GM23338 (cell line): ENCODE measurements around the gene IL31. TPM values are rescaled to one million over a fixed set of nuclear protein-coding genes. Genes with fewer than 3 reads are reported as not detected.

Experiments
- ATAC-seq: fragments of 200-7000 bp; cut with Tn5 transposase; 3 replicates; pipeline ENCODE4 v1.9.1; 2020
- DNase-seq: peaks from one replicate; pipeline ENCODE4 v3.0.0-alpha.2; 2015; ENCODE audit warnings: low spot score
- H2AFZ ChIP-seq: fragments of 200-600 bp; sonication (generic); 2 replicates; pipeline ENCODE4 v1.8.0; 2016; ENCODE audit warnings: antibody characterized with exemption, mild to moderate bottlenecking, moderate library complexity
- H3F3A ChIP-seq: fragments of 200-600 bp; sonication (generic); replicated peaks from 2 replicates; pipeline ENCODE4 v1.8.0; 2017; ENCODE audit warnings: antibody characterized with exemption, mixed run types, low read depth
- H3K27ac ChIP-seq: fragments of 200-600 bp; sonication (generic); 2 replicates; pipeline ENCODE4 v1.6.1; 2016; ENCODE audit warnings: low read depth
- H3K27me3 ChIP-seq: fragments of 200-600 bp; sonication (generic); 2 replicates; pipeline ENCODE4 v1.8.0; 2016; ENCODE audit warnings: mild to moderate bottlenecking, mixed run types, moderate library complexity; ENCODE audit not compliant: insufficient read depth
- H3K36me3 ChIP-seq: fragments of 200-600 bp; sonication (generic); 2 replicates; pipeline ENCODE4 v1.8.0; 2016; ENCODE audit warnings: mild to moderate bottlenecking; ENCODE audit not compliant: insufficient read depth
- H3K4me1 ChIP-seq: fragments of 200-600 bp; sonication (generic); 2 replicates; pipeline ENCODE4 v1.8.0; 2016; ENCODE audit warnings: mild to moderate bottlenecking, moderate library complexity; ENCODE audit not compliant: insufficient read depth
- H3K4me2 ChIP-seq: fragments of 200-600 bp; sonication (generic); 2 replicates; pipeline ENCODE4 v1.7.1; 2017; ENCODE audit warnings: mixed run types
- H3K4me3 ChIP-seq: fragments of 200-600 bp; sonication (generic); 2 replicates; pipeline ENCODE4 v1.6.1; 2016; ENCODE audit warnings: mixed run types
- H3K79me2 ChIP-seq: fragments of 200-600 bp; sonication (generic); replicated peaks from 2 replicates; pipeline ENCODE4 v1.8.0; 2017; ENCODE audit warnings: mild to moderate bottlenecking; ENCODE audit not compliant: insufficient read depth
- H3K9me2 ChIP-seq: fragments of 200-600 bp; sonication (generic); 2 replicates; pipeline ENCODE4 v1.8.0; 2017; ENCODE audit not compliant: insufficient read depth
- H4K20me1 ChIP-seq: fragments of 200-600 bp; sonication (generic); replicated peaks from 2 replicates; pipeline ENCODE4 v1.8.0; 2017; ENCODE audit warnings: mild to moderate bottlenecking; ENCODE audit not compliant: insufficient read depth
- H3K27ac Mint-ChIP-seq: 2 replicates; pipeline ENCODE4 v1.8.0; 2020; ENCODE audit warnings: inconsistent platforms, mild to moderate bottlenecking, moderate library complexity, mixed read lengths
- H3K27me3 Mint-ChIP-seq: 3 replicates; pipeline ENCODE4 v1.8.0; 2022; ENCODE audit warnings: low read depth, mild to moderate bottlenecking, moderate library complexity, mixed read lengths, inconsistent platforms; ENCODE audit not compliant: insufficient read depth, poor library complexity
- H3K36me3 Mint-ChIP-seq: 3 replicates; pipeline ENCODE4 v1.8.0; 2021; ENCODE audit warnings: low read depth, mild to moderate bottlenecking, inconsistent platforms, moderate library complexity, mixed read lengths
- H3K4me1 Mint-ChIP-seq: 3 replicates; pipeline ENCODE4 v1.8.0; 2020; ENCODE audit warnings: mild to moderate bottlenecking, inconsistent platforms, mixed read lengths
- H3K4me3 Mint-ChIP-seq: 3 replicates; pipeline ENCODE4 v1.8.0; 2021; ENCODE audit warnings: moderate library complexity, mild to moderate bottlenecking, inconsistent platforms, mixed read lengths
- H3K9me3 Mint-ChIP-seq: 3 replicates; pipeline ENCODE4 v1.8.0; 2020; ENCODE audit warnings: moderate library complexity, mild to moderate bottlenecking, inconsistent platforms, mixed read lengths
- CREB1 ChIP-seq: fragments of 250-450 bp; sonication (Bioruptor Pico); IDR thresholded peaks from 2 replicates; pipeline ENCODE4 v1.5.0; 2020; ENCODE audit warnings: low read depth, mild to moderate bottlenecking, moderate library complexity
- CTCF ChIP-seq, 2 experiments: fragments of 200-600 bp in 1 of 2; sonication (generic) in 1 of 2; conservative IDR thresholded peaks; 2 replicates each; pipeline versions ENCODE4 v1.5.1 to v1.6.1; 2016 to 2017; ENCODE audit warnings: antibody characterized with exemption in 2 of 2, low read depth in 2 of 2, mild to moderate bottlenecking in 2 of 2, moderate library complexity in 1 of 2
- ETS1 ChIP-seq: IDR thresholded peaks from 2 replicates; pipeline ENCODE4 v1.6.1; 2016; ENCODE audit warnings: antibody characterized with exemption
- EZH2 ChIP-seq: fragments of 200-600 bp; sonication (generic); IDR thresholded peaks from one replicate; pipeline ENCODE4 v1.8.0; 2017; ENCODE audit warnings: antibody characterized with exemption, mild to moderate bottlenecking, low read depth; ENCODE audit not compliant: unreplicated experiment
- EZH2phosphoT487 ChIP-seq: fragments of 200-600 bp; sonication (generic); IDR thresholded peaks from one replicate; pipeline ENCODE4 v1.8.1; 2018; ENCODE audit warnings: antibody characterized with exemption; ENCODE audit not compliant: unreplicated experiment
- JUNB ChIP-seq: IDR thresholded peaks from one replicate; pipeline ENCODE4 v1.6.1; 2016; ENCODE audit warnings: antibody characterized with exemption; ENCODE audit not compliant: unreplicated experiment
- NANOG ChIP-seq: IDR thresholded peaks from 2 replicates; pipeline ENCODE4 v1.6.1; 2016; ENCODE audit warnings: antibody characterized with exemption, borderline replicate concordance
- POLR2AphosphoS5 ChIP-seq: IDR thresholded peaks from 2 replicates; pipeline ENCODE4 v1.6.1; 2016; ENCODE audit warnings: antibody characterized with exemption, low read depth
- REST ChIP-seq: IDR thresholded peaks from one replicate; pipeline ENCODE4 v1.6.1; 2018; ENCODE audit warnings: antibody characterized with exemption; ENCODE audit not compliant: unreplicated experiment
- STAT1 ChIP-seq: IDR thresholded peaks from one replicate; pipeline ENCODE4 v1.6.1; 2016; ENCODE audit warnings: antibody characterized with exemption; ENCODE audit not compliant: unreplicated experiment
- ZNF114 ChIP-seq: fragments of 250-450 bp; sonication (Bioruptor Pico); IDR thresholded peaks from 2 replicates; pipeline ENCODE4 v1.5.0; 2020; ENCODE audit warnings: mild to moderate bottlenecking, moderate library complexity
- ZNF331 ChIP-seq: fragments of 250-450 bp; sonication (Bioruptor Pico); IDR thresholded peaks from 2 replicates; pipeline ENCODE4 v1.5.0; 2020; ENCODE audit warnings: low read depth, mild to moderate bottlenecking, moderate library complexity
- ZNF462 ChIP-seq: fragments of 250-450 bp; sonication (Bioruptor Pico); IDR thresholded peaks from 2 replicates; pipeline ENCODE4 v1.5.0; 2020; ENCODE audit warnings: mild to moderate bottlenecking, moderate library complexity
- polyA plus RNA-seq: library from polyadenylated mRNA; unstranded; fragments of >200 nt; fragmentation: Nextera tagmentation; extraction: Ambion mirVana; gene quantifications from 2 replicates; pipeline ENCODE4 v1.2.1, GENCODE V29; 2016
- total RNA-seq: library from RNA; depleted of rRNA; stranded (reverse); fragments of >200 nt; shearing (Covaris generic); gene quantifications from 2 replicates; pipeline ENCODE4 v1.2.3, GENCODE V29; 2014

The IL31 gene
- total and polyA plus RNA-seq, 2 experiments from 2014 or later = not detected

- H3K27me3 ChIP-seq = no peaks in the 10 kb centered on the region
- ATAC-seq = no peak
- no peaks in the 10 kb centered on the region for H3F3A ChIP-seq
- TF ChIP-seq ZNF114 (CRISPR knock-in tag) = no peak
- TF ChIP-seq CTCF (conservative IDR thresholded peaks at IDR 0.05; ENCODE audit: low read depth in 2 of 2) = no peak
- no peak for TF ChIP-seq ETS1
- TF ChIP-seq REST = no peak
- no peak for TF ChIP-seq POLR2AphosphoS5
- TF ChIP-seq NANOG = no peak
- no peak for TF ChIP-seq STAT1
- TF ChIP-seq ZNF331 (CRISPR knock-in tag) = no peak
- no peak for TF ChIP-seq EZH2
- TF ChIP-seq CREB1 = no peak
- TF ChIP-seq ZNF462 = no peak
- TF ChIP-seq JUNB = no peak
- TF ChIP-seq EZH2phosphoT487 = no peak
- no peaks in the 10 kb centered on the region for H3K36me3 ChIP-seq
- H3K4me2 ChIP-seq = no peak overlapping the region
- H2AFZ ChIP-seq = no peak overlapping the region
- Mint-ChIP-seq H3K4me1 (peaks cover 3% of the 10 kb centered on the region; the same call in 1 of the 3 replicates), H3K36me3 (no peaks in the 10 kb centered on the region), H3K27me3 (peaks cover 9% of the 10 kb centered on the region), H3K9me3 (no peaks in the 10 kb centered on the region; the same call in 2 of the 3 replicates), H3K4me3 (no peak overlapping the region), H3K27ac (no peak overlapping the region)
- no peaks in the 10 kb centered on the region for H3K4me1 ChIP-seq
- no peak overlapping the region for H3K4me3 ChIP-seq
- no peak for DNase-seq
- no peaks in the 10 kb centered on the region for H3K79me2 ChIP-seq
- H3K9me2 ChIP-seq = no peaks in the 10 kb centered on the region
- no peaks in the 10 kb centered on the region for H4K20me1 ChIP-seq
- no peak overlapping the region for H3K27ac ChIP-seq
These were observed 15.2 kb downstream of the IL31 start for GRCh38 chr12:122158700-122159285.
